Raji (cell line): ENCODE results near the gene RAB6A.
A peak's percentile ranks its signal among the peaks of the same experiment; 100 is the strongest.

ENCODE experiments used
- POLR2A ChIP-seq: IDR thresholded peaks from 2 replicates; pipeline ENCODE4 v1.6.1; 2011; ENCODE audit warnings: low read depth, low read length, control low read depth; ENCODE audit not compliant: insufficient read depth

RAB6A gene

DNA sequence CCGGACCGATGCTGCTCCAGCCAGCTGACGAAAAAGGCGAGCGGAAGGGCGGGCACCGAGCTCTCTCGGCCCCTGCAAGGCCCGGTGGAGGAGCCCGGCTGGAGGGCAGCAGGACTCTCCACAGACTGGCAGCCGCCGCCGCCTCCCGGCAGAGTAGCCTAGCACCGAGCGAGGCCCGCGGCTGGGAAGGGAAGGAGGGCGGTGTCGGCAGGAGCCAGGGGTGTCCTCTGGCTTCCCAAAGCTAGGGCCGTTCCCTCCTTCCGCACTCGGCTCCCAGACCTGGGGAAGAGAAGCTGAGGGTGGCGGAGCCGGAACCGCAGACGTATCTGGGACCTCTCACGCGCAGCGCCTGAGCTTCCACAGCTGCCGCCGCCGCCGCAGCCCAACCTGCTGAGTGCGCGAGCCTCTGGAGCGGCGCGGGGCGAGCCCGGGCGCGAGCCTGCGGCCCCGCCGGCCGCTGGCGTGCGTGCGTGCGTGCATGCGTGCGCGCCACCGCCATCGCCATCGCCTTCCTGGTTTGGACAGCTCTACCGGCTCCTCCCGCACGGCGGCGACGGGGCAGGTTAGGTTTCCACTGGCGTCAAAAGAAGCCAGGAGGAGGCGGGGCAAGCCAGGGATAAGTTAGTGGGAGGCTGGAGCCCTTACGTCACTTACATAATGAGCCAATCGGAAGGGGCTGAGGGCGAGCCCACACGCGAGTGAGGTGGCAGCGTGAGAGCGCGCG lies at the start of gene RAB6A:
TSS of gene RAB6A (minus strand) at position 396 of the 724 bp plus-strand sequence. CDS start 439 bp downstream, outside the sequence.
- TF ChIP-seq POLR2A = peak; percentile 92

DNA sequence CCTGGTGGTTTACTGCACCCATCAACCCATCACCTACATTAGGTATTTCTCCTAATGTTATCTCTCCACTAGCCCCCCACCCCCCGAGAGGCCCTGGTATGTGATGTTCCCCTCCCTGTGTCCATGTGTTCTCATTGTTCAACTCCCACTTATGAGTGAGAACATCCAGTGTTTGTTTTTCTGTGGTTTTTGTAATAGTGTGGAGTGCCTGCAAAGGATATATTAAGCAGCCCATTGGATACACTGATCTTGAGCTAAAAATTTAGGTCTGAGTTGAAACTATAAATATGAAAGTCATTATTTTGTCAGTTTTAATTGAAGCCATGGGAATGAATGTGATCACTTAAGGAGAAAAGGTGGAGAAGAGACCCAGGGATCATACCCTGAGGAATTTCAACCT lies 49.8 kb upstream of the RAB6A start:
- TF ChIP-seq POLR2A = no peak

DNA sequence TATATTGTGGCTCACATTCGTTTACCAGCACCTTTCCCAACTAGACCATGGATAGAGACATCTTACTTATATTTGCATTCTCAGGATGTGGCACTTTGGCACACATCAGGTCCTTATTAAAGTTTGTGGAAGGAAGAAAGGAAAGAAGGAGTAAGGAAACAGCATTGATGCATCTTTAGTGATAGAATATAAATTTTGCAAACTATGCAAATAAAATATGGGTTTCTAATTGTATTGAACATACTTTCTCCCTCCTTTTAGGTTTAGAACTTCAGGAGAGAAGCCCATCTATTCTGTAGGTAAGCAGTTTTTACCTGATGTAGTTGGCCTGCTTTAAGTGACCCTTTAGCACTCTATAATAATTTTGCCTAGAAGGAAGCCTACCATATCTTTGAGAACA lies 47.2 kb upstream of the RAB6A start:
- TF ChIP-seq POLR2A = no peak

DNA sequence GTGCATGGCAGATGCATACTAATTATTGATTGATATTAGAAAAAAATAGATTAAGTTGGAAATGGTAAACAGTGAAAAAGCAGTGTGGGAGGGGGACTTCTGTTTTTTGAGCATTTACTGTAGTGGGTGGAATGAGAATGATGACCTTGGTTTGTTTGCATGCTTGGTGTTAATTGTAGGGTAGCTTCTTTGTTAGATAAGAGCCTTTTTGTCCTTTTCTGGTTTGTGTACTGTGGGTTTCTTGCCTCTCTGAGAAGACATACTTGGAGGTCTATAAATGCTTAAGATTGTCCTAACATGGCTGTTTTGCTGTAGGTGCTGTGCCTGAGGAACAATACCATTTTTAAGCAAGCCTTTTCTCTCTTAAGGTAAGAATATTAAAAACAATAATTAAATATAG lies 43.8 kb upstream of the RAB6A start:
- no peak for TF ChIP-seq POLR2A

DNA sequence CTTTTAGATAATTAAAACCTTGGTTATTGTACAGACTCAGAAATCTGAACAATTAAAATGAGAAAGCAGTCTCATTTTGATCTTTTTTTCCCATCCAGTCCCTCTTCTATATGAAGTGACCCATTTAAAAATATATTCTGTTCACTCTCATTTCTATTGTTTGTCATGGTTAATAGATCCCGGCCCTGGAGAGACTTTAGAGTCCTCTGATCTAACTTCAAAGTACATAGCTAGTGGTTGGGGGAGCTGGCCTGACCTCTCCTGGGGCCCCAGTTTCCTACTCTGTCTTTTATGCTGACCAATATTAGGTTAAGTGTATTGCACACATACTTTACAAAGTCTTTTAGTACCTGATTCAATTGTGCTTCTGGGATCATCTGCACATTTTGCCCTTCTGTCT lies 40.3 kb upstream of the RAB6A start:
- no peak for TF ChIP-seq POLR2A

DNA sequence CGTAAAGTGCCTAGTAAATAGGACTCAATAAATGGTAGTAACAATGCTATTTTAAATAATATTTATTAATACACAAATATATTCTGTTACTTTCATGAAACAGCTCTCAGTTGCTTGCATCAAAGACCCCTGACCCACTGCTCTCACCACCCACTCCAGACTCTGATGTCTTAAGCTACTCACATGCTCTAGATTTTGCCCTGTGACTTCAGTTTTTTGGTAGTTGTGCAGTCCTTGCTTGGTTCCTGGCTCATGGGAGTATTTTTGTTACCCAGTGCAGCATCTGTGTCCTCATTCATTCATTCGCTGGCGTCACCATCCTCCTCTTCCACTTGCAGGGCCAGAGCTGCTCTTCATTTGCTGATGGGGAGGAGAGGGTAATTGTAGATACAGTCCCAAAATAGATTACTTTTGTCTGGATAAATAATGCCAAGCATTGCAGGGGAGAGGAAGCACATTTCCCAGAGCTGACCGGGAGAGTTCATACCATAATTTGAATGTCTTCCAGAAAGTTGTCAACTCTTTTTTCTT lies 39.5 kb upstream of the RAB6A start:
- TF ChIP-seq POLR2A = no peak

DNA sequence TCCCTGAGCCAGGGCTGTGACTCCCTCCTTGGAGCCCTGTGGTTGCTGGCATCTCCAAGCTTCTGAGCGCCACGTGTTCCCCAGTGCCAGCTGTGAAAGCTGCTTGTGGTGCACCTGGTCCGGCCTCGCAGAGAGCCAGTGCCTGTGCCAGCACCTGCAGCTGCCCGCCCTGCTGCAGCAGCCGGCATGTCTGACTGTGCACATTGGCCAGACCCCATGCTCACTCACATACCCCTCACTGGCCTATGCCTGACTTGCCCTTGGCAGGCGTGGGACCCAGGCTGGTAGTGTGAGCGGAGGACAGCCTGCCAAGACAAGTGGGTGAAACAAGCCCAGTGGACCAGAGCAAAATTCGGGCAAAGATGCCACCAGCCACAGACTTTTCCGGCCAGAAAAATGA lies 36.6 kb upstream of the RAB6A start:
- TF ChIP-seq POLR2A = no peak

DNA sequence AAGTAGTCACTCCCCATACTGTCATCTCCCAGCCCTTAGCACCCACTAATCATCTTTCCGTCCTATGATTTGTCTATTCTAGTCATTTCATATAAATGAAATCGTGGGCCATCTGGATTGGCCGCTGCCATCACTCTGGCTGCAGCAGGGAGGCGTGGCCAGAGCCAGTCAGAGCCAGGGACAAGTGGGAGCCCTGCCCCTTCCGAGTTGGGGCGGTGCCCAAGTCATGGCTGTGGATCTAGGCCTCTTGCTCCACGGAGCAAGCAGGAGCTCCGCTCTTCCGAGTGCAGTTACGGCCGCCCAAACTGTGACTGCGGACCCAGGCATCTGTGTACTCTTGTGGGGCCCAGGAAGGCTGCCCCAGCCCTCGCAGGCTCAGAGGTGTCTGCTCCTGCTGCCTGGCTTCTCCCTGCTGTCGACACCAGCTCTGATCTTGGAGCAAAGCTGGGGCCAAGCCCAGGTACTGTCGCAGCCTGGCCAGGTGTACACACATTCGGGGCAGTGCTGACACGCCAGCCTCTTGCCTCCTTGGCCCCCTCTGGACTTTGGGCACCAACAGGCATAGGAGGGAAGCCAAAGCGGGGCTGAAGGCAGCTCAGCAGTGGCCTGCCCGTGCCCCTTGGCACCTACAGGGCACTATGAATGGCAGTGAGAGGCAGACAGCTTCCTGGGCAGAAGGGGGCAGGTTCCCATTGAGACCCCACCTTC lies 35.2 kb upstream of the RAB6A start:
- no peak for TF ChIP-seq POLR2A

DNA sequence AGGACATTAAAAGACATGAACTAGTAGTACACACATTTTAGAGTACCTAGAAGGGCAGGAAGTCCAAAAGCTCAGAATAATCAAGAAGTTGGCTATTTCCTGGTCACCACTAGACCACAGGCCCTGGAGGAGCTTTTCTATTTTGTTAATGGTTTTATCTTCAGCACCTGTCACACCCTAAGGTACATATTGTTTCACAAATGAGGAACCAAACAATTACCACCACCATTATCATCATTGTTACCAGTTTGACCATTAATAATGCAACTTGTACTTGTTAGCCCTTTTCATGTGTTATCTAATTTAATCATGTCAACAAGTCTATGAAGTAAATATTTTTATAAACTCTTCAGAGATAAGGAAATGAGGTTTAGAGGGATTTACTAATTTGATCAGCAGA lies 31.7 kb upstream of the RAB6A start:
- no peak for TF ChIP-seq POLR2A

DNA sequence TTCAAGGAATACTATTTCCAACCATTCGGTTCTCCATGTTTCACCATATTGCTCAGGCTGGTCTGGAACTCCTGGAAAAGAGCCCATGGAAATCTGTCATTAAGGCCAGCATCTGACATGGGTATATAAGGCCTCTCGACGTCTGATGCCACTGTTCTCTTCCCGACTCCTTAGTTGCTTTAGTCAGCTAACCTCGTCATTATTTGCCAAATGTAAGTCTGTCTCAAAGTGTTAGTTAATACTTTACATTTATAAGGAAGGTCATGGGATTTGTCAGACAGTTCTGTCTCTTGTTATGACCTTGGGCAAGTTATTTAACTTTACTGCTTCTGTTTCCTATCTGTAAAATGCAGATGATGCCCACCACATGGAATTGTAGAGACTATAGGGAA lies 28.4 kb upstream of the RAB6A start:
- no peak for TF ChIP-seq POLR2A

DNA sequence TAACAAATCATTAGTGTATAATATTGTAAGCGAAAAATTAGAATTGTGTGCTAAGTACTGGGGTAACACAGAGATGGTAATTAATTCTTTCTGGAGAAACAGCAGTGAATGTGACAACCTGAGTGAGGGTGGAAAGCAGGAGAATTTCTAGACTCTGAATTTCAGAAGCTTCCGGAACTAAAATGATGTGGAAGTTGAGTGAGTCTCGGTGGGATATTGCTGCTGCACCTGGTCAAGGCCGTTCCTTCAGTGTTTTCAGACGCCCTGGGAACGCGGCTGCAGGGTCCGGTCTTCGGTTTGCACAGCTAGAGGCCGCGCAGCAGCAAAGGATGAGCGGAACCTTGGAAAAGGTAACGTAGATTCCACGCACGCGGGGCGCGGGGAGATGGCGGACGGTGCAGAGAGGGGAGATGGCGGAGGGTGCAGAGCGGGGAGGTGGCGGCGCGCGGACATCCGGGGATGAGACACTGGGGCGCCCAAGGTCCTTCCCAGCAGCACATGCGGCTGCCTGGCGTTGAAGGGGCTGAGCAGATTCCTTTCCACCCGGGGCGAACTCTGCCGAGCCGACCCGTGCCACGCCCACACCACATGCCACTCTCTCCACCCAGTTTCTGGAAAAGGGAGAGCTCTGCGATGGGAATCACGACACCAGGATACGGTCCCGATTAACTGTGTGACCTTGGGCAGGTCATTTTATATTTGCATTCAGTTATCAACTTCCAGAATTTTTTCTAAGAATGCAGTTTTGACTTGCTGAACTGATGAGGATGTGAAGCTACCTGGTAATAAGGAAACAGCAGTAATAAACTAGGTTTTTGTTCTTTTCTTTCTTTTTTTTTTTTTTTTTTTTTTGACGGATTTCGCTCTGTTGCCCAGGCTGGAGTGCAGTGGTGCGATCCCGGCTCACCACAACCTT lies 27.0 kb upstream of the RAB6A start, which contains the start of gene MRPL48:
TSS of gene MRPL48 (plus strand) at position 232 of the 916 bp plus-strand sequence. CDS start at position 330, 98 bp downstream.
- peak; percentile 93 for TF ChIP-seq POLR2A

DNA sequence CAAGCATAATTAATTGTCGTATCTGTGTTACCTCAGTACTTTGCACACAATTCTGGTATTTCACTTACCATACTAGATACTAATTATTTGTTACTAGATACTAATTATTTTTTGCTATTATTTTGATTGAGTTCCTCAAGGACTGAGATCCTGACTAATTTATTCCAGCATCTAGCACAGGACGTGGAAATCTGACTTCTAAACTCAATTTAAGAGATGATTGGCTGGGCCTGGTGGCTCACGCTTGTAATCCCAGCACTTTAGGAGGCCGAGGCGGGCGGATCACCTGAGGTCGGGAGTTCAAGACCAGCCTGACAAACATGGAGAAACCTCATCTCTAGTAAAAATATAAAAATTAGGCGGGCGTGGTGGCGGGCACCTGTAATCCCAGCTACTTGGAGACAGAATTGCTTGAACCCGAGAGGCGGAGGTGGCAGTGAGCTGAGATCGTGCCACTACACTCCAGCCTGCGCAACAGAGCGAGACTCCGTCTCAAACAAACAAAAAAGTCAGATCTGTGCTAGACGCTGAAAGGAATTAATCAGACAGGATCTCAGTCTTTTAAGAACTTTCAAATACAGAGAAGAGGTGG lies 26.3 kb upstream of the RAB6A start:
- TF ChIP-seq POLR2A = no peak

DNA sequence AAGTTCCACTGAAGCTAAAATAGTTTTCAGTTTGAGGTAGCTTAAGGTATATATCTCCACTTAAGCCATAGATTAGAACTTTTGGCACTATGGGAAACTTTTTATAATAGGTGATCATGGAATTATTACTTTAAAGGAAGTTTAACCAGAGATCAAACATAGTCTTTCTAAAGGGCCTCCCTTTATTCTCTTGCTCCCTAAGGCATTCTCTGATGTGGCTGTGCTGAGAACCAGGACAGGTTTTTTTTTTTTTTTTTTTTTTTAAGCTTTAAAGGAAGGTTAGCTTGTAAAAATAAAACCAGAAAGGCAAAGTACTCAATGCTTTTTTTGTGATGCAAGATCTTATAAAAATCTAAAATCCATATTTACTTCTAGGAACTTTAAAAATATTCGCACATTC lies 23.9 kb upstream of the RAB6A start:
- no peak for TF ChIP-seq POLR2A

DNA sequence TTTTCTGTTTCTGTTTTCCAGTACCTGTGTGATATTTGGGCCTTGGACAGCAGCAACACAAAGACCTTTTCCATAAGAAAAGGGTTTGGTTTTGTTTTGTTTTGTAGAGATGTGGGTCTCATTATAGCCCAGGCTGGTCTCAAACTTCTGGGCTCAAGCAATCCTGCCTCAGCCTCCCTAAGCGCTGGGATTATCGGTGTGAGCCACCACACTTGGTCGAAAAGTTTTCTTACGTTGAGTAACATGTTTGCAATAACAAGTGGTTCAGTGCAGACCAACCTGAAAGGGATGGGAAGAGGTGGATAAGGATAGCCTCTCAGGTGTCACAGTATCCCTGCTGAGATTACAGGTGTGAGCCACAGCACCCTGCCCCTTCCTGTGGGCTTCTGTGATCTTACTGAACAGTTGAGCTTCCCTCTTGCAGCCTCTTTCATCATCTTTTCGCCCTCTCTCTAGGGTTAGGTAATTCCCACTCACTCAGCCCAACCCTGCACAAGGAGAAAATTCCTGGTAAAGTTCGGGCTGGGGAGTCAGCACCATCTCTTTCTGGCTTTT lies 23.3 kb upstream of the RAB6A start:
- no peak for TF ChIP-seq POLR2A
